Hepatocyte (in vitro differentiated cells): ENCODE results near the gene GPRC5D.

Experiments used
- EZH2 ChIP-seq: fragments of 200-600 bp; sonication (generic); IDR thresholded peaks from 2 replicates; pipeline ENCODE4 v1.6.1; 2016; ENCODE audit warnings: antibody characterized with exemption, mild to moderate bottlenecking, borderline replicate concordance
- EZH2phosphoT487 ChIP-seq: fragments of 200-600 bp; sonication (generic); IDR thresholded peaks from one replicate; pipeline ENCODE4 v1.6.1; 2018; ENCODE audit warnings: antibody characterized with exemption, mild to moderate bottlenecking, low read depth, moderate library complexity; ENCODE audit not compliant: unreplicated experiment, severe bottlenecking
- TF ChIP-seq, protein P1 (sequence below): fragments of 200-600 bp; sonication (generic); IDR thresholded peaks from 2 replicates; pipeline ENCODE4 v1.5.1; 2016; ENCODE audit warnings: antibody characterized with exemption, mild to moderate bottlenecking; ENCODE audit not compliant: poor library complexity

DNA sequence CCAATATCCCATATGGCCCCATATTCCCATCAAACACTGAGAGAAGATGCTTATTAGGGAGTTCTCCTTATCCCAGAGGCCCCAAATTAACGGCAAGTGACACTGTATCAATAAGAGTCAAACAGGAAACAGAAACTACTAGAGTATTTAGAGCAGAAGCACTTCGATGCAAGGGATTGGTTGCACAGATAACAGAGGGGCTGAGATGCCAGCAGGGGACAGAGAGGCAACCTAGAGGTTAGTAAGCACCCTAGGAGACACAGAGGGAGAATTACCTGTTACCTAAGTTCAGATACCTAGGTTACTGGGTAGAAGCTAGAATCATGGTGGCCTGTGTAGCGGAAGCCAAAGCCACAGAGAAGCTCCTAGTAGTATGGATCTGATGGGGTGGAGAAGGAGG lies 45.2 kb upstream of the GPRC5D start:
- TF ChIP-seq, protein P1, sequence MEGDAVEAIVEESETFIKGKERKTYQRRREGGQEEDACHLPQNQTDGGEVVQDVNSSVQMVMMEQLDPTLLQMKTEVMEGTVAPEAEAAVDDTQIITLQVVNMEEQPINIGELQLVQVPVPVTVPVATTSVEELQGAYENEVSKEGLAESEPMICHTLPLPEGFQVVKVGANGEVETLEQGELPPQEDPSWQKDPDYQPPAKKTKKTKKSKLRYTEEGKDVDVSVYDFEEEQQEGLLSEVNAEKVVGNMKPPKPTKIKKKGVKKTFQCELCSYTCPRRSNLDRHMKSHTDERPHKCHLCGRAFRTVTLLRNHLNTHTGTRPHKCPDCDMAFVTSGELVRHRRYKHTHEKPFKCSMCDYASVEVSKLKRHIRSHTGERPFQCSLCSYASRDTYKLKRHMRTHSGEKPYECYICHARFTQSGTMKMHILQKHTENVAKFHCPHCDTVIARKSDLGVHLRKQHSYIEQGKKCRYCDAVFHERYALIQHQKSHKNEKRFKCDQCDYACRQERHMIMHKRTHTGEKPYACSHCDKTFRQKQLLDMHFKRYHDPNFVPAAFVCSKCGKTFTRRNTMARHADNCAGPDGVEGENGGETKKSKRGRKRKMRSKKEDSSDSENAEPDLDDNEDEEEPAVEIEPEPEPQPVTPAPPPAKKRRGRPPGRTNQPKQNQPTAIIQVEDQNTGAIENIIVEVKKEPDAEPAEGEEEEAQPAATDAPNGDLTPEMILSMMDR = no peak
- TF ChIP-seq EZH2 (no peak), EZH2phosphoT487 (no peak)
